Measurements from ENCODE around the gene C4B. TPM values are rescaled to one million over a fixed set of nuclear protein-coding genes. Genes with fewer than 3 reads are reported as not detected.

The C4B gene
- total RNA-seq, 1 experiment from 2014 or later = 6.3 TPM

DNA sequence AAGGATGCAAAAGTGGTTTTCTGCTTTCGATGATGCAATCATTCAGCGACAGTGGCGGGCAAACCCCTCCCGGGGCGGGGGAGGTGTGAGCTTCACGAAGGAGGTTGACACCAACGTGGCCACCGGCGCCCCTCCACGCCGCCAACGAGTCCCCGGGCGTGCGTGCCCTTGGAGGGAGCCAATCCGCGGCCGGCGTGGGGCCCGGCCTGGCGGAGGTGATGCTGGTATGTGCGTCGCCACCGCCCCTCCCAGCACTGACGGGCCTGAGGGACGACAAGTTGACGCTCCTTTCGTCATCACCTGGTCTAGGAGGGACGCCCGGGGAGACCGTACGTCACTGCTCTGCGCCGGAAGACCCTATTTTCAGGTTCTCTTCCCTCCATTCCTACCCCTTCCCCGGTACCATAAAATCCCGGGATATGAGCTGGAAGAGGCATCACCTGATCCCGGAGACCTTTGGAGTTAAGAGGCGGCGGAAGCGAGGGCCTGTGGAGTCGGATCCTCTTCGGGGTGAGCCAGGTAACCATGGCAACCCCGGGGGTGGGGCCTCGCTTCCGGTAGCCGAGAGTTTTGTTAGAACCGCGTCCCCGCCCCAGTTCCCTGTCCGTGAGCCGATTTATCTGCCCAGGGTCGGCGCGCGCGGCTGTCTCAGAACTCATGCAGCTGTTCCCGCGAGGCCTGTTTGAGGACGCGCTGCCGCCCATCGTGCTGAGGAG, 42.4 kb upstream of the C4B start, which contains the start of gene DXO (continued):
- TF ChIP-seq CEBPB (IDR thresholded peaks at IDR 0.05; ENCODE audit: low read depth) (peak; percentile 89; the same call in 1 of the 2 replicates), FOSL1 (IDR thresholded peaks at IDR 0.05; ENCODE audit: low read depth) (no peak), JUND (IDR thresholded peaks at IDR 0.05) (no peak), SRF (IDR thresholded peaks at IDR 0.05; ENCODE audit: low read depth) (peak; percentile 97), EGR1 (IDR thresholded peaks at IDR 0.05; ENCODE audit: low read depth) (peak; percentile 90), YY1 (IDR thresholded peaks at IDR 0.05; ENCODE audit: extremely low read depth, insufficient replicate concordance, low read depth, low read length) (peak; percentile 7)
- TF ChIP-seq, protein P1, sequence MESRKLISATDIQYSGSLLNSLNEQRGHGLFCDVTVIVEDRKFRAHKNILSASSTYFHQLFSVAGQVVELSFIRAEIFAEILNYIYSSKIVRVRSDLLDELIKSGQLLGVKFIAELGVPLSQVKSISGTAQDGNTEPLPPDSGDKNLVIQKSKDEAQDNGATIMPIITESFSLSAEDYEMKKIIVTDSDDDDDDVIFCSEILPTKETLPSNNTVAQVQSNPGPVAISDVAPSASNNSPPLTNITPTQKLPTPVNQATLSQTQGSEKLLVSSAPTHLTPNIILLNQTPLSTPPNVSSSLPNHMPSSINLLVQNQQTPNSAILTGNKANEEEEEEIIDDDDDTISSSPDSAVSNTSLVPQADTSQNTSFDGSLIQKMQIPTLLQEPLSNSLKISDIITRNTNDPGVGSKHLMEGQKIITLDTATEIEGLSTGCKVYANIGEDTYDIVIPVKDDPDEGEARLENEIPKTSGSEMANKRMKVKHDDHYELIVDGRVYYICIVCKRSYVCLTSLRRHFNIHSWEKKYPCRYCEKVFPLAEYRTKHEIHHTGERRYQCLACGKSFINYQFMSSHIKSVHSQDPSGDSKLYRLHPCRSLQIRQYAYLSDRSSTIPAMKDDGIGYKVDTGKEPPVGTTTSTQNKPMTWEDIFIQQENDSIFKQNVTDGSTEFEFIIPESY (IDR thresholded peaks at IDR 0.05; ENCODE audit: extremely low read depth, insufficient replicate concordance, low read length) = no peak
- TF ChIP-seq, protein P2, sequence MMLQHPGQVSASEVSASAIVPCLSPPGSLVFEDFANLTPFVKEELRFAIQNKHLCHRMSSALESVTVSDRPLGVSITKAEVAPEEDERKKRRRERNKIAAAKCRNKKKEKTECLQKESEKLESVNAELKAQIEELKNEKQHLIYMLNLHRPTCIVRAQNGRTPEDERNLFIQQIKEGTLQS (IDR thresholded peaks at IDR 0.05) = no peak
- TF ChIP-seq, protein P3, sequence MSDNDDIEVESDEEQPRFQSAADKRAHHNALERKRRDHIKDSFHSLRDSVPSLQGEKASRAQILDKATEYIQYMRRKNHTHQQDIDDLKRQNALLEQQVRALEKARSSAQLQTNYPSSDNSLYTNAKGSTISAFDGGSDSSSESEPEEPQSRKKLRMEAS (IDR thresholded peaks at IDR 0.05) = peak; percentile 89
- TF ChIP-seq, protein P4, sequence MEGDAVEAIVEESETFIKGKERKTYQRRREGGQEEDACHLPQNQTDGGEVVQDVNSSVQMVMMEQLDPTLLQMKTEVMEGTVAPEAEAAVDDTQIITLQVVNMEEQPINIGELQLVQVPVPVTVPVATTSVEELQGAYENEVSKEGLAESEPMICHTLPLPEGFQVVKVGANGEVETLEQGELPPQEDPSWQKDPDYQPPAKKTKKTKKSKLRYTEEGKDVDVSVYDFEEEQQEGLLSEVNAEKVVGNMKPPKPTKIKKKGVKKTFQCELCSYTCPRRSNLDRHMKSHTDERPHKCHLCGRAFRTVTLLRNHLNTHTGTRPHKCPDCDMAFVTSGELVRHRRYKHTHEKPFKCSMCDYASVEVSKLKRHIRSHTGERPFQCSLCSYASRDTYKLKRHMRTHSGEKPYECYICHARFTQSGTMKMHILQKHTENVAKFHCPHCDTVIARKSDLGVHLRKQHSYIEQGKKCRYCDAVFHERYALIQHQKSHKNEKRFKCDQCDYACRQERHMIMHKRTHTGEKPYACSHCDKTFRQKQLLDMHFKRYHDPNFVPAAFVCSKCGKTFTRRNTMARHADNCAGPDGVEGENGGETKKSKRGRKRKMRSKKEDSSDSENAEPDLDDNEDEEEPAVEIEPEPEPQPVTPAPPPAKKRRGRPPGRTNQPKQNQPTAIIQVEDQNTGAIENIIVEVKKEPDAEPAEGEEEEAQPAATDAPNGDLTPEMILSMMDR (IDR thresholded peaks at IDR 0.05 in 2 of 3, conservative IDR thresholded peaks at IDR 0.05 in 1 of 3; ENCODE audit: borderline replicate concordance in 1 of 3, insufficient read depth in 1 of 3, low read depth in 2 of 3, low read length in 2 of 3) = no peak

All from HCT116 (cell line).